ENCODE results near the gene ZNF358. TPM values are rescaled to one million over a fixed set of nuclear protein-coding genes. Genes with fewer than 3 reads are reported as not detected.

ZNF358 gene
- total RNA-seq, 1 donor from 2014 or later: 86.1 TPM

GRCh38 chr19:7502552-7502951 is 13.4 kb upstream of the ZNF358 start:
- Mint-ChIP-seq H3K27ac (no peak overlapping the region), H3K4me3 (ENCODE audit: low read depth) (no peak overlapping the region), H3K4me1 (ENCODE audit: low read depth) (no peaks in the 10 kb centered on the region), H3K36me3 (ENCODE audit: insufficient read depth) (no peaks in the 10 kb centered on the region), H3K27me3 (peaks cover 45% of the 10 kb centered on the region), H3K9me3 (ENCODE audit: low read depth) (no peaks in the 10 kb centered on the region)
- no peak for DNase-seq (ENCODE audit: low spot score, unreplicated experiment)
- TF ChIP-seq, protein P1, sequence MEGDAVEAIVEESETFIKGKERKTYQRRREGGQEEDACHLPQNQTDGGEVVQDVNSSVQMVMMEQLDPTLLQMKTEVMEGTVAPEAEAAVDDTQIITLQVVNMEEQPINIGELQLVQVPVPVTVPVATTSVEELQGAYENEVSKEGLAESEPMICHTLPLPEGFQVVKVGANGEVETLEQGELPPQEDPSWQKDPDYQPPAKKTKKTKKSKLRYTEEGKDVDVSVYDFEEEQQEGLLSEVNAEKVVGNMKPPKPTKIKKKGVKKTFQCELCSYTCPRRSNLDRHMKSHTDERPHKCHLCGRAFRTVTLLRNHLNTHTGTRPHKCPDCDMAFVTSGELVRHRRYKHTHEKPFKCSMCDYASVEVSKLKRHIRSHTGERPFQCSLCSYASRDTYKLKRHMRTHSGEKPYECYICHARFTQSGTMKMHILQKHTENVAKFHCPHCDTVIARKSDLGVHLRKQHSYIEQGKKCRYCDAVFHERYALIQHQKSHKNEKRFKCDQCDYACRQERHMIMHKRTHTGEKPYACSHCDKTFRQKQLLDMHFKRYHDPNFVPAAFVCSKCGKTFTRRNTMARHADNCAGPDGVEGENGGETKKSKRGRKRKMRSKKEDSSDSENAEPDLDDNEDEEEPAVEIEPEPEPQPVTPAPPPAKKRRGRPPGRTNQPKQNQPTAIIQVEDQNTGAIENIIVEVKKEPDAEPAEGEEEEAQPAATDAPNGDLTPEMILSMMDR (IDR thresholded peaks at IDR 0.05; ENCODE audit: unreplicated experiment): no peak

GRCh38 chr19:7504684-7505083 is 11.2 kb upstream of the ZNF358 start:
- no peak for DNase-seq (ENCODE audit: low spot score, unreplicated experiment)
- H3K27me3 Mint-ChIP-seq: peaks cover 45% of the 10 kb centered on the region
- TF ChIP-seq, protein P1 (IDR thresholded peaks at IDR 0.05; ENCODE audit: unreplicated experiment): no peak
- H3K36me3 Mint-ChIP-seq (ENCODE audit: insufficient read depth): no peaks in the 10 kb centered on the region
- no peaks in the 10 kb centered on the region for H3K4me1 Mint-ChIP-seq (ENCODE audit: low read depth)
- H3K9me3 Mint-ChIP-seq (ENCODE audit: low read depth): no peaks in the 10 kb centered on the region
- no peak overlapping the region for H3K27ac Mint-ChIP-seq
- H3K4me3 Mint-ChIP-seq (ENCODE audit: low read depth): no peak overlapping the region

DNA sequence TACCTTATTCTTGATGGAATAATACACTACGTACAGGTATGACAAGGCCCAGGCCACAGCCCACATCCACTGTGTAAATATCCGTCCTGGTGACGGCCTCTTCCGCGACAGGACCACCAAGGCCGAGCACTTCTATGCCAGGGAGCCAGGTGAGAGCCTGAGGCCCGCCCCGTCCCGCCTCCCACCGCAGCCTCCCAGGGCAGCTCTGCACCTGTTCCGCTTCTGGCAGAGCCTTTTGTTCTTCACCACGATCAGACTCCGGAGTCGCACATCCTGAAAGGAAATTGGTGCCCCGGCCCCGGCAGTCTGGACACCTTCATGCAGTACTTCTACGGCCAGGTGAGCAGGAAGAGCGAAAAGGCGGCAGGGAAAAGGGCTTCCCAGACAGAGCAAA is 10.6 kb upstream of the ZNF358 start:
- no peak for DNase-seq (ENCODE audit: low spot score, unreplicated experiment)
- Mint-ChIP-seq H3K27ac (no peak overlapping the region), H3K9me3 (ENCODE audit: low read depth) (no peaks in the 10 kb centered on the region), H3K27me3 (peaks cover 44% of the 10 kb centered on the region), H3K4me3 (ENCODE audit: low read depth) (no peak overlapping the region), H3K4me1 (ENCODE audit: low read depth) (no peaks in the 10 kb centered on the region), H3K36me3 (ENCODE audit: insufficient read depth) (no peaks in the 10 kb centered on the region)
- TF ChIP-seq, protein P1 (IDR thresholded peaks at IDR 0.05; ENCODE audit: unreplicated experiment): no peak

DNA sequence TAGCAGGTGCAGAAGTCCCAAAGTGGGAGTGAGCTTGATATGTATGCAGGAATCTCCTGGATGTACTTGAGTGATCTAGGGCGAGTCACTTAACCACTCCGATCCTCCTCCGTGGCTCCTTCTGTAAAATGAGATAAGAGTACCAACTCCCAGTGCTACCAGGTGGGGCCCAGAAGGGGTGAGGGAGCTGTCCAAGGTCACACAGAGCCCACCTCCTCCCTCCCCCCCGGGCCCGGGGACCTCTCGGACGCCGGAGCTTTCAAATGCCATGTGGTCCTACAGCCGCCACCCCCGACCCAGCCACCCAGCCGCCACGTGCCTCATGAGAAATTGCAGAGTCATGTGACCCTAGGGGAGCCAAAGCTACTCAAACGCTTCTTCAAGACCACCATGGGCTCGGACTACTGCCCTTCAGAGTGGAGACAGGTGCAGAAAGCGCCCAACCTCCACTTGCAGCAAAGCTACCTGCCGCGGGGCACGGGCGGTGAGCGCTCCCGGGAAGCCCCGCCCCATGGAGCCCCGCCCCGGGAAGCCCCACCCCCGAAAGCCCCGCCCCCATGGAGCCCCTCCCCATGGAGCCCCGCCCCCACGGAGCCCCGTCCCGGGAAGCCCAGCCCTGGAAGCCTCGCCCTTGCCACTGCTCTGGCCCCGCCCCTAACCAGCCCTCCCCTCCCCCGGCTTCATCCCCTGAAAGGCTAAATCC is 10.1 kb upstream of the ZNF358 start:
- Mint-ChIP-seq H3K36me3 (ENCODE audit: insufficient read depth) (no peaks in the 10 kb centered on the region), H3K4me1 (ENCODE audit: low read depth) (no peaks in the 10 kb centered on the region), H3K27me3 (peaks cover 46% of the 10 kb centered on the region), H3K27ac (no peak overlapping the region), H3K4me3 (ENCODE audit: low read depth) (no peak overlapping the region), H3K9me3 (ENCODE audit: low read depth) (no peaks in the 10 kb centered on the region)
- TF ChIP-seq, protein P1 (IDR thresholded peaks at IDR 0.05; ENCODE audit: unreplicated experiment): no peak
- DNase-seq (ENCODE audit: low spot score, unreplicated experiment): no peak

GRCh38 chr19:7506385-7507328 is 9.2 kb upstream of the ZNF358 start:
- Mint-ChIP-seq H3K27ac (no peak overlapping the region), H3K9me3 (ENCODE audit: low read depth) (no peaks in the 10 kb centered on the region), H3K27me3 (peaks cover 40% of the 10 kb centered on the region), H3K4me1 (ENCODE audit: low read depth) (no peaks in the 10 kb centered on the region), H3K36me3 (ENCODE audit: insufficient read depth) (no peaks in the 10 kb centered on the region), H3K4me3 (ENCODE audit: low read depth) (no peak overlapping the region)
- TF ChIP-seq, protein P1 (IDR thresholded peaks at IDR 0.05; ENCODE audit: unreplicated experiment): no peak
- no peak for DNase-seq (ENCODE audit: low spot score, unreplicated experiment)

All from progenitor cell of endocrine pancreas (in vitro differentiated cells).